OCI-LY1 (cell line): ENCODE measurements around the gene PXDC1.

Source experiments
- EZH2 ChIP-seq: fragments of 200-600 bp; sonication (generic), shearing (Covaris generic); IDR thresholded peaks from 2 replicates; pipeline ENCODE4 v1.8.0; 2017; ENCODE audit warnings: borderline replicate concordance, mixed run types, mild to moderate bottlenecking, antibody characterized with exemption, low read length, moderate library complexity, mixed read lengths
- TF ChIP-seq, protein P1 (sequence below): fragments of 200-600 bp; sonication (generic), shearing (Covaris generic); IDR thresholded peaks from 2 replicates; pipeline ENCODE4 v1.5.1; 2017; ENCODE audit warnings: mild to moderate bottlenecking, antibody characterized with exemption, low read length, moderate library complexity, mixed read lengths

GRCh38 chr6:3781504-3781903 is 30.0 kb upstream of the PXDC1 start:
- TF ChIP-seq, protein P1, sequence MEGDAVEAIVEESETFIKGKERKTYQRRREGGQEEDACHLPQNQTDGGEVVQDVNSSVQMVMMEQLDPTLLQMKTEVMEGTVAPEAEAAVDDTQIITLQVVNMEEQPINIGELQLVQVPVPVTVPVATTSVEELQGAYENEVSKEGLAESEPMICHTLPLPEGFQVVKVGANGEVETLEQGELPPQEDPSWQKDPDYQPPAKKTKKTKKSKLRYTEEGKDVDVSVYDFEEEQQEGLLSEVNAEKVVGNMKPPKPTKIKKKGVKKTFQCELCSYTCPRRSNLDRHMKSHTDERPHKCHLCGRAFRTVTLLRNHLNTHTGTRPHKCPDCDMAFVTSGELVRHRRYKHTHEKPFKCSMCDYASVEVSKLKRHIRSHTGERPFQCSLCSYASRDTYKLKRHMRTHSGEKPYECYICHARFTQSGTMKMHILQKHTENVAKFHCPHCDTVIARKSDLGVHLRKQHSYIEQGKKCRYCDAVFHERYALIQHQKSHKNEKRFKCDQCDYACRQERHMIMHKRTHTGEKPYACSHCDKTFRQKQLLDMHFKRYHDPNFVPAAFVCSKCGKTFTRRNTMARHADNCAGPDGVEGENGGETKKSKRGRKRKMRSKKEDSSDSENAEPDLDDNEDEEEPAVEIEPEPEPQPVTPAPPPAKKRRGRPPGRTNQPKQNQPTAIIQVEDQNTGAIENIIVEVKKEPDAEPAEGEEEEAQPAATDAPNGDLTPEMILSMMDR, result no peak
- TF ChIP-seq EZH2, result no peak
